HEK293 (cell line): ENCODE measurements around the gene GFM2.

ENCODE experiments used
- CTCF ChIA-PET: fragments of 350-600 bp; formaldehyde crosslinking; extraction: SDS; loops from one replicate; lab custom pipeline; 2021; ENCODE audit warnings: antibody characterized with exemption; lab: Yijun Ruan, JAX
- POLR2A ChIA-PET: fragments of 300-600 bp; formaldehyde crosslinking; extraction: SDS; loops from one replicate; lab custom pipeline; 2020; ENCODE audit warnings: antibody characterized with exemption, inconsistent platforms; lab: Yijun Ruan, JAX
- H3K27ac ChIP-seq: fragments of 200-500 bp; sonication (Bioruptor generic); 2 replicates; pipeline ENCODE4 v1.5.1; 2014; ENCODE audit warnings: low read depth, low read length, control low read depth, inconsistent platforms; ENCODE audit errors: extremely low read depth
- H3K36me3 ChIP-seq, 2 experiments: fragments of 200-500 bp in 1 of 2; sonication (Bioruptor generic) in 1 of 2; 1 replicate in 1 of 2; 2 replicates in 1 of 2; pipeline ENCODE4 v1.5.1; 2014 to 2017; ENCODE audit warnings: inconsistent platforms in 2 of 2, low read length in 2 of 2; ENCODE audit not compliant: control insufficient read depth in 2 of 2, insufficient read depth in 1 of 2
- H3K4me1 ChIP-seq: fragments of 200-500 bp; sonication (Bioruptor generic); 2 replicates; pipeline ENCODE4 v1.5.1; 2014; ENCODE audit warnings: mild to moderate bottlenecking, low read length, inconsistent platforms; ENCODE audit not compliant: control insufficient read depth, insufficient read depth
- H3K4me3 ChIP-seq: 2 replicates; pipeline ENCODE4 v1.5.1; 2011; ENCODE audit warnings: low read depth, mild to moderate bottlenecking, control low read depth, low read length, moderate library complexity
- H3K9me3 ChIP-seq: fragments of 200-500 bp; sonication (Bioruptor generic); 2 replicates; pipeline ENCODE4 v1.5.1; 2014; ENCODE audit warnings: low read depth, low read length, inconsistent platforms; ENCODE audit not compliant: control insufficient read depth, insufficient read depth
- ATF2 ChIP-seq: fragments of 450-650 bp; formaldehyde crosslinking; IDR thresholded peaks from 2 replicates; pipeline ENCODE4 v1.5.1; 2016; ENCODE audit warnings: missing biosample characterization, missing genetic modification characterization, low read depth
- BCL6B ChIP-seq: fragments of 450-650 bp; formaldehyde crosslinking; IDR thresholded peaks from 2 replicates; pipeline ENCODE4 v1.5.1; 2017; ENCODE audit warnings: missing biosample characterization, missing genetic modification characterization
- EGR2 ChIP-seq: fragments of 450-650 bp; formaldehyde crosslinking; IDR thresholded peaks from 2 replicates; pipeline ENCODE4 v1.5.1; 2016; ENCODE audit warnings: low read depth, missing biosample characterization, missing genetic modification characterization
- HOXC10 ChIP-seq: sonication (generic); formaldehyde crosslinking; IDR thresholded peaks from 2 replicates; pipeline ENCODE4 v1.8.1; 2023; ENCODE audit warnings: mild to moderate bottlenecking, missing genetic modification reagents
- KLF16 ChIP-seq: fragments of 450-650 bp; formaldehyde crosslinking; IDR thresholded peaks from 2 replicates; pipeline ENCODE4 v1.5.1; 2017; ENCODE audit warnings: missing biosample characterization, missing genetic modification characterization
- PRDM1 ChIP-seq: fragments of 450-650 bp; formaldehyde crosslinking; IDR thresholded peaks from 2 replicates; pipeline ENCODE4; 2016; ENCODE audit warnings: missing biosample characterization, missing genetic modification characterization
- TSHZ1 ChIP-seq: fragments of 450-650 bp; formaldehyde crosslinking; IDR thresholded peaks from 2 replicates; pipeline ENCODE4 v1.5.1; 2016; ENCODE audit warnings: missing biosample characterization, missing genetic modification characterization, borderline replicate concordance
- ZBTB6 ChIP-seq: fragments of 450-650 bp; formaldehyde crosslinking; IDR thresholded peaks from 2 replicates; pipeline ENCODE4 v1.5.1; 2017; ENCODE audit warnings: missing biosample characterization, missing genetic modification characterization
- ZBTB7A ChIP-seq: fragments of 450-650 bp; formaldehyde crosslinking; IDR thresholded peaks from 2 replicates; pipeline ENCODE4 v1.5.1; 2016; ENCODE audit warnings: low read depth, missing biosample characterization, missing genetic modification characterization
- ZFP69B ChIP-seq: fragments of 450-650 bp; formaldehyde crosslinking; IDR thresholded peaks from 2 replicates; pipeline ENCODE4 v1.5.1; 2016; ENCODE audit warnings: missing biosample characterization, missing genetic modification characterization
- ZNF10 ChIP-seq: fragments of 450-650 bp; formaldehyde crosslinking; IDR thresholded peaks from 2 replicates; pipeline ENCODE4 v1.5.1; 2017; ENCODE audit warnings: missing biosample characterization, missing genetic modification characterization
- ZNF16 ChIP-seq: fragments of 450-650 bp; formaldehyde crosslinking; IDR thresholded peaks from 2 replicates; pipeline ENCODE4 v1.5.1; 2016; ENCODE audit warnings: low read depth, missing biosample characterization, missing genetic modification characterization
- ZNF184 ChIP-seq: fragments of 450-650 bp; IDR thresholded peaks from 2 replicates; pipeline ENCODE4 v1.5.1; 2018; ENCODE audit warnings: missing biosample characterization, mild to moderate bottlenecking, missing genetic modification characterization
- ZNF214 ChIP-seq: fragments of 450-650 bp; formaldehyde crosslinking; IDR thresholded peaks from 2 replicates; pipeline ENCODE4 v1.5.1; 2017; ENCODE audit warnings: missing biosample characterization, mild to moderate bottlenecking, missing genetic modification characterization, borderline replicate concordance
- ZNF404 ChIP-seq: fragments of 450-650 bp; formaldehyde crosslinking; IDR thresholded peaks from 2 replicates; pipeline ENCODE4 v1.5.1; 2017; ENCODE audit warnings: missing biosample characterization, missing genetic modification characterization
- ZNF510 ChIP-seq: fragments of 450-650 bp; formaldehyde crosslinking; IDR thresholded peaks from 2 replicates; pipeline ENCODE4 v1.5.1; 2018; ENCODE audit warnings: mild to moderate bottlenecking, missing genetic modification characterization, missing biosample characterization; ENCODE audit not compliant: insufficient replicate concordance
- ZNF558 ChIP-seq: fragments of 450-650 bp; formaldehyde crosslinking; IDR thresholded peaks from 2 replicates; pipeline ENCODE4 v1.5.1; 2016; ENCODE audit warnings: missing biosample characterization, missing genetic modification characterization
- ZNF610 ChIP-seq: fragments of 450-650 bp; formaldehyde crosslinking; IDR thresholded peaks from 2 replicates; pipeline ENCODE4 v1.5.1; 2016; ENCODE audit warnings: missing biosample characterization, missing genetic modification characterization, borderline replicate concordance
- ZNF624 ChIP-seq: fragments of 450-650 bp; formaldehyde crosslinking; IDR thresholded peaks from 2 replicates; pipeline ENCODE4 v1.5.1; 2017; ENCODE audit warnings: missing biosample characterization, missing genetic modification characterization
- ZNF626 ChIP-seq: fragments of 450-650 bp; sonication (Bioruptor Pico); formaldehyde crosslinking; IDR thresholded peaks from 2 replicates; pipeline ENCODE4 v1.5.1; 2018; ENCODE audit warnings: missing biosample characterization, missing genetic modification characterization, inconsistent platforms

The GFM2 gene

GRCh38 chr5:74722271-74722670 lies 44.6 kb downstream of the GFM2 start (continued):
- TF ChIP-seq ZBTB7A (tag by site-specific recombination) (no peak), ZNF404 (tag by site-specific recombination) (no peak), ZBTB6 (tag by site-specific recombination) (no peak), PRDM1 (tag by site-specific recombination) (no peak), TSHZ1 (tag by site-specific recombination) (no peak)

GRCh38 chr5:74717596-74717995 lies 49.3 kb downstream of the GFM2 start:
- POLR2A ChIA-PET = no interaction called here

GRCh38 chr5:74693191-74693590 lies 73.7 kb downstream of the GFM2 start:
- TF ChIP-seq ZNF624 (tag by site-specific recombination) (no peak), ZNF404 (tag by site-specific recombination) (no peak), ZNF610 (tag by site-specific recombination) (no peak), ATF2 (tag by site-specific recombination) (no peak), ZNF510 (tag by site-specific recombination) (no peak), BCL6B (tag by site-specific recombination) (no peak), ZNF184 (tag by site-specific recombination) (no peak), ZFP69B (tag by site-specific recombination) (no peak), ZNF626 (no peak), ZNF16 (tag by site-specific recombination) (no peak), ZNF10 (tag by site-specific recombination) (no peak), ZNF214 (tag by site-specific recombination) (no peak)
- Histone ChIP-seq H3K4me3 (no peak overlapping the region), H3K4me1 (no peaks in the 10 kb centered on the region), H3K36me3 (peaks cover 44 to 75% of the 10 kb centered on the region in 2 experiments), H3K27ac (no peak overlapping the region), H3K9me3 (no peaks in the 10 kb centered on the region)
- POLR2A ChIA-PET = no interaction called here
- CTCF ChIA-PET = interaction anchor here (0.7 kb wide), 1 partner anchor 64 kb away, joined by 3 read pairs; no protein-coding TSS in a partner anchor

More at GRCh38 chr5:74717596-74717995, 49.3 kb downstream of the GFM2 start:
- TF ChIP-seq EGR2 (tag by site-specific recombination) (no peak), ZNF558 (tag by site-specific recombination) (no peak), HOXC10 (CRISPR knock-in tag) (no peak), ZNF214 (tag by site-specific recombination) (no peak), KLF16 (tag by site-specific recombination) (no peak)
- Histone ChIP-seq H3K9me3 (no peaks in the 10 kb centered on the region), H3K27ac (no peak overlapping the region), H3K4me3 (no peak overlapping the region), H3K4me1 (no peaks in the 10 kb centered on the region), H3K36me3 (peaks cover 44 to 71% of the 10 kb centered on the region in 2 experiments)
- CTCF ChIA-PET = interaction anchor here (0.7 kb wide), 1 partner anchor 704 kb away, joined by 3 read pairs; no protein-coding TSS in a partner anchor
